A549 (cell line): ENCODE results near the gene TBC1D32. TPM values are rescaled to one million over a fixed set of nuclear protein-coding genes. Genes with fewer than 3 reads are reported as not detected.

Experiments used
- ATAC-seq, 2 experiments: fragments of 200-7000 bp in 1 of 2; fragments of >200 bp in 1 of 2; cut with Nextera tagmentation in 1 of 2; cut with Tn5 transposase in 1 of 2; 3 replicates each; pipeline versions ENCODE4 v1.8.0 to v1.9.1; 2018 to 2020; ENCODE audit warnings: mild to moderate bottlenecking in 1 of 2, moderate library complexity in 1 of 2
- CTCF ChIA-PET: fragments of 300-600 bp; sonication (Branson Sonifier 250); formaldehyde crosslinking; extraction: SDS; loops from one replicate; lab custom pipeline; 2021; ENCODE audit warnings: antibody characterized with exemption, inconsistent platforms; lab: Yijun Ruan, JAX
- POLR2A ChIA-PET: fragments of 350-600 bp; formaldehyde crosslinking; extraction: SDS; loops from one replicate; lab custom pipeline; 2021; ENCODE audit warnings: antibody characterized with exemption, inconsistent platforms; lab: Yijun Ruan, JAX
- DNase-seq, 2 experiments: peaks; one replicate each; pipeline versions ENCODE4 v3.0.0 to v3.0.0-alpha.2; 2011 to 2016; ENCODE audit warnings: low read depth in 1 of 2, low spot score in 1 of 2
- FAIRE-seq: peaks from 2 replicates; lab custom pipeline; 2011; peaks lifted over from hg19 to GRCh38; lab: Jason Lieb, UNC
- H3K27ac ChIP-seq, 2 experiments: fragments of >200 bp; sonication (Bioruptor Twin); formaldehyde crosslinking; 3 replicates each; pipeline ENCODE4 v1.5.1; 2016 to 2017
- H3K4me1 ChIP-seq: fragments of >200 bp; sonication (Bioruptor Twin); formaldehyde crosslinking; 3 replicates; pipeline ENCODE4 v1.6.1; 2016
- H3K4me2 ChIP-seq: fragments of >200 bp; sonication (Bioruptor Twin); formaldehyde crosslinking; 3 replicates; pipeline ENCODE4 v1.6.1; 2016
- H3K4me3 ChIP-seq: fragments of >200 bp; sonication (Bioruptor Twin); formaldehyde crosslinking; 3 replicates; pipeline ENCODE4 v1.5.1; 2016
- H3K9me3 ChIP-seq: fragments of >200 bp; sonication (Bioruptor Twin); formaldehyde crosslinking; 3 replicates; pipeline ENCODE4 v1.6.1; 2016
- CEBPB ChIP-seq, 2 experiments: fragments of >200 bp in 1 of 2; sonication (Bioruptor Twin) in 1 of 2; formaldehyde crosslinking in 1 of 2; IDR thresholded peaks; 2 replicates each; pipeline ENCODE4 v1.6.1; 2012 to 2016
- CTCF ChIP-seq: fragments of >200 bp; sonication (Bioruptor Twin); formaldehyde crosslinking; IDR thresholded peaks from 3 replicates; pipeline ENCODE4 v1.5.1; 2016
- EHMT2 ChIP-seq: fragments of 200-600 bp; sonication (generic); IDR thresholded peaks from 2 replicates; pipeline ENCODE4 v1.6.1; 2016; ENCODE audit warnings: antibody characterized with exemption, low read depth, mild to moderate bottlenecking, moderate library complexity
- ELK1 ChIP-seq: fragments of 150-350 bp; IDR thresholded peaks from 2 replicates; pipeline ENCODE4 v1.6.1; 2014; ENCODE audit warnings: low read depth, mild to moderate bottlenecking, low read length
- ESRRA ChIP-seq: fragments of 150-350 bp; IDR thresholded peaks from 2 replicates; pipeline ENCODE4 v1.6.1; 2014; ENCODE audit warnings: mild to moderate bottlenecking, low read length, borderline replicate concordance
- HMGXB4 ChIP-seq: fragments of 250-450 bp; sonication (Bioruptor Pico); IDR thresholded peaks from 2 replicates; pipeline ENCODE4 v1.5.0; 2021; ENCODE audit warnings: mild to moderate bottlenecking, moderate library complexity, borderline replicate concordance
- HOXA7 ChIP-seq: fragments of 250-450 bp; sonication (Bioruptor Pico); IDR thresholded peaks from 2 replicates; pipeline ENCODE4 v1.5.0; 2020; ENCODE audit warnings: mild to moderate bottlenecking, moderate library complexity
- HOXB13 ChIP-seq: fragments of 250-450 bp; sonication (Bioruptor Pico); IDR thresholded peaks from 2 replicates; pipeline ENCODE4 v1.5.0; 2020; ENCODE audit warnings: low read depth, mild to moderate bottlenecking, moderate library complexity
- HOXB5 ChIP-seq: fragments of 250-450 bp; sonication (Bioruptor Pico); IDR thresholded peaks from 2 replicates; pipeline ENCODE4 v1.5.0; 2020; ENCODE audit warnings: mild to moderate bottlenecking, moderate library complexity
- MAX ChIP-seq: IDR thresholded peaks from 2 replicates; pipeline ENCODE4 v1.6.1; 2012
- MYC ChIP-seq: IDR thresholded peaks from 2 replicates; pipeline ENCODE4 v1.6.1; 2012; ENCODE audit warnings: mild to moderate bottlenecking, inconsistent platforms, low read length, improper control_type of control experiment, borderline replicate concordance
- NFE2L2 ChIP-seq: fragments of 150-350 bp; conservative IDR thresholded peaks from 2 replicates; pipeline ENCODE4 v1.6.1; 2014; ENCODE audit warnings: low read length
- PBX3 ChIP-seq: IDR thresholded peaks from 2 replicates; pipeline ENCODE4 v1.6.1; 2012
- POLR2A ChIP-seq: IDR thresholded peaks from 2 replicates; pipeline ENCODE4 v1.6.1; 2012; ENCODE audit warnings: mild to moderate bottlenecking, low read length
- RAD21 ChIP-seq, 2 experiments: fragments of >200 bp in 1 of 2; sonication (Bioruptor Twin) in 1 of 2; formaldehyde crosslinking in 1 of 2; IDR thresholded peaks in 1 of 2; conservative IDR thresholded peaks in 1 of 2; 2 replicates in 1 of 2; 3 replicates in 1 of 2; pipeline ENCODE4 v1.6.1; 2012 to 2018; ENCODE audit warnings: inconsistent platforms in 1 of 2
- RCOR1 ChIP-seq: fragments of 150-350 bp; IDR thresholded peaks from 2 replicates; pipeline ENCODE4 v1.6.1; 2014; ENCODE audit warnings: antibody characterized with exemption, low read length, low read depth
- RFX5 ChIP-seq: fragments of 450-650 bp; IDR thresholded peaks from 2 replicates; pipeline ENCODE4 v1.7.1; 2014; ENCODE audit warnings: antibody characterized with exemption, mild to moderate bottlenecking, moderate library complexity
- SREBF2 ChIP-seq: fragments of 450-650 bp; IDR thresholded peaks from 2 replicates; pipeline ENCODE4 v1.6.1; 2014; ENCODE audit warnings: mild to moderate bottlenecking, moderate library complexity
- ZFP36 ChIP-seq: fragments of 450-650 bp; IDR thresholded peaks from 2 replicates; pipeline ENCODE4 v1.6.1; 2014; ENCODE audit warnings: borderline replicate concordance; ENCODE audit not compliant: partially characterized antibody
- WGBS: methylation state at CpG from one replicate; pipeline ENCODE4 v1.1.6; 2017; ENCODE audit errors: missing lambda C conversion rate; 5-methylcytosine and 5-hydroxymethylcytosine counted together
- polyA plus RNA-seq, 4 experiments: library from polyadenylated mRNA; depleted of rRNA in 3 of 4; stranded (reverse); fragments of >200 nt; fragmentation: RNase III in 1 of 4; extraction: RNeasy Plus Mini Kit Qiagen cat#74134 plus additional on column Dnase treatment in 1 of 4; gene quantifications; 2 replicates in 3 of 4; 3 replicates in 1 of 4; pipeline ENCODE4 v1.2.3, GENCODE V29; 2011 to 2017

Gene TBC1D32
- polyA plus RNA-seq, 2 of the 4 experiments (the other 2 are of a cell fraction), result 2.1 to 4.4 TPM

GRCh38 chr6:121333196-121333595 lies 1.1 kb downstream of the TBC1D32 start:
- ATAC-seq, result no peak
- 84% methylated on average over 4 of the region's 4 CpGs for WGBS
- H3K4me3 ChIP-seq, result peak overlapping the region; percentile 49
- no peak for FAIRE-seq
- POLR2A ChIA-PET, result no interaction called here
- no peak for TF ChIP-seq RCOR1
- no peak for TF ChIP-seq CTCF
- no peak for TF ChIP-seq SREBF2
- no peak for TF ChIP-seq RAD21 (conservative IDR thresholded peaks at IDR 0.05 in 1 of 2, IDR thresholded peaks at IDR 0.05 in 1 of 2)
- TF ChIP-seq EHMT2, result no peak
- no peak for TF ChIP-seq NFE2L2
- no peak for TF ChIP-seq HOXB5
- TF ChIP-seq, all 56 proteins: peak for 0
- no peak for DNase-seq
- Histone ChIP-seq H3K9me3 (no peaks in the 10 kb centered on the region), H3K27ac (no peak overlapping the region), H3K4me2 (peak overlapping the region; percentile 92), H3K4me1 (peaks cover 15% of the 10 kb centered on the region)
- CTCF ChIA-PET, result no interaction called here

- Histone ChIP-seq H3K27ac (no peak overlapping the region), H3K4me3 (no peak overlapping the region), H3K4me2 (no peak overlapping the region), H3K9me3 (no peaks in the 10 kb centered on the region), H3K4me1 (peaks cover 15% of the 10 kb centered on the region)
- TF ChIP-seq HOXB13 (CRISPR knock-in tag), result no peak
- TF ChIP-seq ZFP36, result no peak
- no peak for TF ChIP-seq RFX5
- 96% methylated on average over 2 of the region's 2 CpGs for WGBS
- FAIRE-seq (no peak), ATAC-seq (no peak), DNase-seq (no peak)
- POLR2A ChIA-PET, result no interaction called here
- CTCF ChIA-PET, result interaction anchor here (0.6 to 0.8 kb wide), 2 partner anchors 9 to 69 kb away, joined by 3 to 4 read pairs; no protein-coding TSS in a partner anchor
Measured at GRCh38 chr6:121330516-121330915, 3.8 kb downstream of the TBC1D32 start.

GRCh38 chr6:121321282-121321681 lies 13.0 kb downstream of the TBC1D32 start:
- TF ChIP-seq ESRRA (no peak), EHMT2 (no peak), SREBF2 (no peak), HOXA7 (no peak), POLR2A (no peak), PBX3 (no peak), HMGXB4 (no peak), CEBPB (IDR thresholded peaks at IDR 0.05) (no peak), ELK1 (no peak), HOXB13 (CRISPR knock-in tag) (no peak), MAX (no peak), MYC (no peak)
- TF ChIP-seq, all 56 proteins: peak for 0
- no peak for DNase-seq
- WGBS, result 87% methylated on average over 4 of the region's 4 CpGs
- H3K4me1 ChIP-seq, result 0 out of 3 replicates have a peak, but pooled peaks cover 3% of the 10 kb centered on the region
- no peaks in the 10 kb centered on the region for H3K9me3 ChIP-seq
- H3K4me2 ChIP-seq, result no peak overlapping the region
- FAIRE-seq, result no peak
- no peak overlapping the region for H3K27ac ChIP-seq
- ChIA-PET CTCF (interaction anchor here (0.8 kb wide), 1 partner anchor 9 kb away, joined by 3 read pairs; no protein-coding TSS in a partner anchor), POLR2A (no interaction called here)
- H3K4me3 ChIP-seq, result no peak overlapping the region
- ATAC-seq, result no peak
